OCI-LY7 (cell line): ENCODE data around the gene THTPA. TPM values are rescaled to one million over a fixed set of nuclear protein-coding genes. Genes with fewer than 3 reads are reported as not detected.

Experiments used
- BruUV-seq: library from RNA; stranded (reverse); fragments of 400-500 nt; replicated peaks from 2 replicates; lab custom pipeline; 2021; lab: Mats Ljungman, UMichigan
- CTCF ChIA-PET: fragments of 300-600 bp; sonication (Branson Sonifier 250); formaldehyde crosslinking; loops from one replicate; lab custom pipeline; 2022; ENCODE audit warnings: antibody characterized with exemption; ENCODE audit not compliant: unreplicated experiment; lab: Charles Lee
- POLR2A ChIA-PET: fragments of 300-600 bp; sonication (Branson Sonifier 250); formaldehyde crosslinking; loops from one replicate; lab custom pipeline; 2022; ENCODE audit warnings: antibody characterized with exemption; lab: Charles Lee
- DNase-seq: peaks from one replicate; pipeline ENCODE4 v3.0.0-alpha.2; 2015; ENCODE audit warnings: low spot score
- H2AFZ ChIP-seq: fragments of 200-600 bp; sonication (generic), shearing (Covaris generic); 2 replicates; pipeline ENCODE4 v1.6.1; 2014; ENCODE audit warnings: mild to moderate bottlenecking, antibody characterized with exemption, low read length, moderate library complexity
- H3K27ac ChIP-seq: fragments of 200-600 bp; sonication (generic); 2 replicates; pipeline ENCODE4 v1.5.1; 2014; ENCODE audit warnings: mixed run types, low read depth, mild to moderate bottlenecking, moderate library complexity, low read length, inconsistent platforms; ENCODE audit not compliant: poor library complexity, severe bottlenecking
- H3K36me3 ChIP-seq: fragments of 200-600 bp; sonication (generic); 2 replicates; pipeline ENCODE4 v1.6.1; 2014; ENCODE audit warnings: mild to moderate bottlenecking, antibody characterized with exemption, low read length, moderate library complexity, mixed read lengths; ENCODE audit not compliant: insufficient read depth
- H3K4me1 ChIP-seq: fragments of 200-600 bp; sonication (generic); 2 replicates; pipeline ENCODE4 v1.5.1; 2014; ENCODE audit warnings: mild to moderate bottlenecking, low read length; ENCODE audit not compliant: insufficient read depth, poor library complexity, severe bottlenecking
- H3K4me2 ChIP-seq: fragments of 200-600 bp; sonication (generic); 2 replicates; pipeline ENCODE4 v1.6.1; 2014; ENCODE audit warnings: mild to moderate bottlenecking, low read length
- H3K4me3 ChIP-seq: fragments of 200-600 bp; sonication (generic); 2 replicates; pipeline ENCODE4 v1.5.1; 2014; ENCODE audit warnings: mild to moderate bottlenecking, low read depth, low read length; ENCODE audit not compliant: poor library complexity, severe bottlenecking
- H3K79me2 ChIP-seq: fragments of 200-600 bp; sonication (generic); 2 replicates; pipeline ENCODE4 v1.6.1; 2016; ENCODE audit warnings: low read depth, mild to moderate bottlenecking, low read length, moderate library complexity, mixed read lengths; ENCODE audit not compliant: insufficient read depth
- H3K9me2 ChIP-seq: fragments of 200-600 bp; sonication (generic); 2 replicates; pipeline ENCODE4 v1.6.1; 2016; ENCODE audit warnings: mild to moderate bottlenecking, low read length, mixed read lengths; ENCODE audit not compliant: insufficient read depth
- H3K9me3 ChIP-seq: fragments of 200-600 bp; sonication (generic); 2 replicates; pipeline ENCODE4 v1.6.1; 2014; ENCODE audit warnings: mild to moderate bottlenecking, mixed run types, low read length, mixed read lengths
- H4K20me1 ChIP-seq: fragments of 200-600 bp; sonication (generic); 2 replicates; pipeline ENCODE4 v1.6.1; 2014; ENCODE audit warnings: mild to moderate bottlenecking, antibody characterized with exemption, low read length, moderate library complexity, mixed read lengths; ENCODE audit not compliant: insufficient read depth
- EZH2phosphoT487 ChIP-seq: fragments of 200-600 bp; sonication (generic); IDR thresholded peaks from 2 replicates; pipeline ENCODE4 v1.6.1; 2018; ENCODE audit warnings: low read depth, borderline replicate concordance, mild to moderate bottlenecking, mixed run types, antibody characterized with exemption, low read length, moderate library complexity, mixed read lengths
- intact Hi-C: fragments of 100-400 bp; cut with micrococcal nuclease; formaldehyde crosslinking; loops from one replicate; pipeline ENCODE4 v1.10.0; 2022; ENCODE audit not compliant: unreplicated experiment
- total RNA-seq, 2 experiments: library from RNA; depleted of rRNA in 1 of 2; stranded (reverse); fragments of >200 nt in 1 of 2; shearing (Covaris generic) in 1 of 2; gene quantifications; 2 replicates each; pipeline ENCODE4 v1.2.3, GENCODE V29; 2014 to 2022
- TF ChIP-seq, protein P1 (sequence below): fragments of 200-600 bp; sonication (generic); conservative IDR thresholded peaks from 2 replicates; pipeline ENCODE4 v1.5.1; 2014; ENCODE audit warnings: mild to moderate bottlenecking, antibody characterized with exemption, low read length, moderate library complexity, mixed read lengths

Gene THTPA
- total RNA-seq, 2 experiments from 2014 or later: 15.4 to 28.6 TPM

DNA sequence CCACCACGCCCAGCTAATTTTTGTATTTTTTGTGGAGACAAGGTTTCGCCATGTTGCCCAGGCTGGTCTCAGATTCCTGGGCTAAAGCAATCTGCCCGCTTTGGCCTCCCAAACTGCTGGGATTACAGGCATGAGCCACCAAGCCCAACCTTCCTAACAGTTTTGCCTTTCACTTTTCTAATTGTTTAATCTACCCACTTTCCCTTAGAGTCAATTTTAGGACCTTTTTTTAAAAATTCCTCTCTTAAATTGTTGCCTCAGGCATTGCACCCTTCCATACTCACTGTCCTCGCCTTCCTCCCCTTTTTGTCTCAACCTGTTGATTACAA is 16.0 kb upstream of the THTPA start:
- no peak overlapping the region for H2AFZ ChIP-seq
- no TSS peak for BruUV-seq
- no peaks in the 10 kb centered on the region for H4K20me1 ChIP-seq
- TF ChIP-seq EZH2phosphoT487: no peak
- TF ChIP-seq, protein P1, sequence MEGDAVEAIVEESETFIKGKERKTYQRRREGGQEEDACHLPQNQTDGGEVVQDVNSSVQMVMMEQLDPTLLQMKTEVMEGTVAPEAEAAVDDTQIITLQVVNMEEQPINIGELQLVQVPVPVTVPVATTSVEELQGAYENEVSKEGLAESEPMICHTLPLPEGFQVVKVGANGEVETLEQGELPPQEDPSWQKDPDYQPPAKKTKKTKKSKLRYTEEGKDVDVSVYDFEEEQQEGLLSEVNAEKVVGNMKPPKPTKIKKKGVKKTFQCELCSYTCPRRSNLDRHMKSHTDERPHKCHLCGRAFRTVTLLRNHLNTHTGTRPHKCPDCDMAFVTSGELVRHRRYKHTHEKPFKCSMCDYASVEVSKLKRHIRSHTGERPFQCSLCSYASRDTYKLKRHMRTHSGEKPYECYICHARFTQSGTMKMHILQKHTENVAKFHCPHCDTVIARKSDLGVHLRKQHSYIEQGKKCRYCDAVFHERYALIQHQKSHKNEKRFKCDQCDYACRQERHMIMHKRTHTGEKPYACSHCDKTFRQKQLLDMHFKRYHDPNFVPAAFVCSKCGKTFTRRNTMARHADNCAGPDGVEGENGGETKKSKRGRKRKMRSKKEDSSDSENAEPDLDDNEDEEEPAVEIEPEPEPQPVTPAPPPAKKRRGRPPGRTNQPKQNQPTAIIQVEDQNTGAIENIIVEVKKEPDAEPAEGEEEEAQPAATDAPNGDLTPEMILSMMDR: no peak
- no peak overlapping the region for H3K4me3 ChIP-seq
- CTCF ChIA-PET: no interaction called here
- no peaks in the 10 kb centered on the region for H3K9me3 ChIP-seq
- H3K9me2 ChIP-seq: no peaks in the 10 kb centered on the region
- DNase-seq: no peak
- intact Hi-C loops: no loop called here
- no peaks in the 10 kb centered on the region for H3K79me2 ChIP-seq
- no peak overlapping the region for H3K27ac ChIP-seq
- H3K36me3 ChIP-seq: no peaks in the 10 kb centered on the region
- no peak overlapping the region for H3K4me2 ChIP-seq
- POLR2A ChIA-PET: no interaction called here
- H3K4me1 ChIP-seq: no peaks in the 10 kb centered on the region

DNA sequence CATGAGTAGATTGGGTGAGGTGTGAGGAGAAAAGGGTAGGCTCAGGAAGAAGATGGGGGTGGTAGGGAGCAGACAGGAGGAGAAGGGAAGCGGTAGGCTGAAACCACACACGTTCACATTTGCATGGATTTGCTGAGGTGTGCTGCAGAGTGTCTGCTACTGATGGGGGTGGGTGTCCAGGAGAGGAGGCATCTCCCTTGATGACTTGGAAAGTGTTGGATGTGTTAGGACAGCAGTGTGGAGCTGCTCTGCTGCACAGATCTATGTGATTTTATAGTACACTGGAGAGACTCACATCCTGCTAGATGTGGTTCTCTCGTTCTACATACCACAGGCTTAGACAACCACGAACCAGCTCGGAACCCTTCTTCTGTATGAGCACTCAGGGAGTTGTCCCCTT is 13.8 kb upstream of the THTPA start:
- no TSS peak for BruUV-seq
- POLR2A ChIA-PET: interaction anchor here (1.2 kb wide), 1 partner anchor 13 kb away, joined by 4 read pairs; no protein-coding TSS in a partner anchor
- DNase-seq: no peak

DNA sequence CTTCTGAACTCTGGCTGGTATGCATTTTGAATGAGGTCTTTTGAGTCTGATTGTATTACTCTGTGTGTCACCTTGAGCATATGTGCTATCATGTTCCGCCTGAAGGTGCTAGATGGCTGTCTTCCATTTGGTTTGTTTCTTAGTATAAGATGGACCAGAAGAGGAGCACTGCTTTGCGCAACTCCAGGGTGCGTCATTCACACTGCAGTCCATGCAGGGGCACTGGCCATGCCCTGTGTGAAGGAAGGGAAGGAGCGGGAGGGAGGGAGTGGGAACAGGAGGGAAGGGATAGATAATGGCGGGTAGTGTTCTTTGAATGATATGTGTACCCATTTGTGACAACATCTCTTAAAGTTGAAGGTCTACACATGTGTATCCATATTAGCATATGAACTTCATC is 12.7 kb upstream of the THTPA start:
- intact Hi-C loops: no loop called here
- Histone ChIP-seq H3K4me1 (no peaks in the 10 kb centered on the region), H3K79me2 (no peaks in the 10 kb centered on the region), H3K36me3 (no peaks in the 10 kb centered on the region), H4K20me1 (no peaks in the 10 kb centered on the region), H3K9me2 (no peaks in the 10 kb centered on the region), H3K4me2 (no peak overlapping the region), H3K27ac (no peak overlapping the region), H3K9me3 (no peaks in the 10 kb centered on the region), H2AFZ (no peak overlapping the region), H3K4me3 (no peak overlapping the region)
- ChIA-PET POLR2A (no interaction called here), CTCF (interaction anchor here (1.3 kb wide), 1 partner anchor 27 kb away, joined by 3 read pairs; no protein-coding TSS in a partner anchor)
- no peak for DNase-seq
- TF ChIP-seq, protein P1: no peak
- no peak for TF ChIP-seq EZH2phosphoT487
- no TSS peak for BruUV-seq

More for the DNA sequence above, 13.8 kb upstream of the THTPA start:
- Histone ChIP-seq H3K4me1 (no peaks in the 10 kb centered on the region), H2AFZ (no peak overlapping the region), H3K4me2 (no peak overlapping the region), H3K4me3 (no peak overlapping the region), H3K9me3 (no peaks in the 10 kb centered on the region), H3K27ac (no peak overlapping the region), H3K9me2 (no peaks in the 10 kb centered on the region), H3K36me3 (no peaks in the 10 kb centered on the region), H3K79me2 (no peaks in the 10 kb centered on the region), H4K20me1 (no peaks in the 10 kb centered on the region)
- TF ChIP-seq, protein P1: no peak
- TF ChIP-seq EZH2phosphoT487: no peak
- CTCF ChIA-PET: interaction anchor here (0.7 kb wide), 1 partner anchor 1817 kb away, joined by 3 read pairs; no protein-coding TSS in a partner anchor
- intact Hi-C loops: no loop called here
